Loucy (cell line): ENCODE measurements around the gene ZSCAN5A.

Experiments
- CTCF ChIP-seq: fragments of 200-600 bp; sonication (generic); conservative IDR thresholded peaks from 2 replicates; pipeline ENCODE4 v1.5.1; 2014; ENCODE audit warnings: mild to moderate bottlenecking, antibody characterized with exemption, low read length
- EZH2phosphoT487 ChIP-seq: fragments of 200-600 bp; IDR thresholded peaks from 2 replicates; pipeline ENCODE4 v1.6.1; 2018; ENCODE audit warnings: antibody characterized with exemption, mild to moderate bottlenecking, moderate library complexity, borderline replicate concordance

GRCh38 chr19:56189785-56190184, 124.9 kb downstream of the ZSCAN5A start:
- TF ChIP-seq CTCF = no peak; the same call in 1 of the 2 replicates
- no peak for TF ChIP-seq EZH2phosphoT487
